ENCODE results near the gene PDE11A. TPM values are rescaled to one million over a fixed set of nuclear protein-coding genes. Genes with fewer than 3 reads are reported as not detected.

The PDE11A gene
- total RNA-seq, 4 donors from 2014 or later: under 0.01 to 0.58 (median under 0.01) TPM; not detected in 1

GRCh38 chr2:177584030-177584692 is 488.4 kb downstream of the PDE11A start:
- Histone ChIP-seq H3K4me1 (no peaks in the 10 kb centered on the region), H3K27ac (replicated peaks in 1 of 4) (no peak overlapping the region), H3K36me3 (no peaks in the 10 kb centered on the region), H3K4me3 (no peak overlapping the region), H3K9me3 (no peaks in the 10 kb centered on the region), H3K27me3 (no peaks in the 10 kb centered on the region)
- intact Hi-C loops (cut with DNase I): no loop called here
- WGBS: 84% methylated on average over 6 of the region's 6 CpGs
- no peak for DNase-seq (ENCODE audit: extremely low spot score)
- no peak for TF ChIP-seq CTCF (IDR thresholded peaks at IDR 0.05)

GRCh38 chr2:177582000-177582399 is 490.6 kb downstream of the PDE11A start:
- H3K9me3 ChIP-seq: no peaks in the 10 kb centered on the region
- no peak overlapping the region for H3K27ac ChIP-seq (replicated peaks in 1 of 4)
- H3K4me1 ChIP-seq: no peaks in the 10 kb centered on the region
- no peaks in the 10 kb centered on the region for H3K36me3 ChIP-seq
- intact Hi-C loops (cut with DNase I): no loop called here
- TF ChIP-seq POLR2A (IDR thresholded peaks at IDR 0.05; ENCODE audit: low read depth) (no peak), CTCF (IDR thresholded peaks at IDR 0.05) (no peak), EP300 (IDR thresholded peaks at IDR 0.05) (no peak), POLR2AphosphoS5 (IDR thresholded peaks at IDR 0.05) (no peak)
- H3K4me3 ChIP-seq: no peak overlapping the region
- WGBS: 96% methylated on average over 1 of the region's 1 CpG
- no peaks in the 10 kb centered on the region for H3K27me3 ChIP-seq
- no peak for DNase-seq (ENCODE audit: extremely low spot score)

- Histone ChIP-seq H3K4me3 (no peak overlapping the region), H3K27ac (replicated peaks in 1 of 4) (no peak overlapping the region), H3K4me1 (no peaks in the 10 kb centered on the region), H3K9me3 (no peaks in the 10 kb centered on the region), H3K27me3 (no peaks in the 10 kb centered on the region), H3K36me3 (no peaks in the 10 kb centered on the region)
- TF ChIP-seq POLR2AphosphoS5 (IDR thresholded peaks at IDR 0.05) (no peak), POLR2A (IDR thresholded peaks at IDR 0.05; ENCODE audit: low read depth) (no peak), EP300 (IDR thresholded peaks at IDR 0.05) (no peak), CTCF (IDR thresholded peaks at IDR 0.05) (no peak)
- intact Hi-C loops (cut with DNase I): no loop called here
- WGBS: 91% methylated on average over 3 of the region's 3 CpGs
- no peak for DNase-seq (ENCODE audit: extremely low spot score)
Measured at GRCh38 chr2:177579486-177580036, 493.0 kb downstream of the PDE11A start.

- no peak for TF ChIP-seq CTCF (IDR thresholded peaks at IDR 0.05)
- no peak for TF ChIP-seq EP300 (IDR thresholded peaks at IDR 0.05)
- TF ChIP-seq POLR2A (IDR thresholded peaks at IDR 0.05; ENCODE audit: low read depth): no peak
- TF ChIP-seq POLR2AphosphoS5 (IDR thresholded peaks at IDR 0.05): no peak
Measured at GRCh38 chr2:177578454-177578853, 494.1 kb downstream of the PDE11A start.

GRCh38 chr2:177577075-177577474 is 495.5 kb downstream of the PDE11A start:
- H3K4me1 ChIP-seq: no peaks in the 10 kb centered on the region
- no peaks in the 10 kb centered on the region for H3K9me3 ChIP-seq
- intact Hi-C loops (cut with DNase I): no loop called here
- H3K27me3 ChIP-seq: no peaks in the 10 kb centered on the region
- H3K4me3 ChIP-seq: no peak overlapping the region
- no peak for TF ChIP-seq EP300 (IDR thresholded peaks at IDR 0.05)
- TF ChIP-seq CTCF (IDR thresholded peaks at IDR 0.05): no peak
- no peak for TF ChIP-seq POLR2AphosphoS5 (IDR thresholded peaks at IDR 0.05)
- TF ChIP-seq POLR2A (IDR thresholded peaks at IDR 0.05; ENCODE audit: low read depth): no peak
- no peak overlapping the region for H3K27ac ChIP-seq (replicated peaks in 1 of 4)
- H3K36me3 ChIP-seq: no peaks in the 10 kb centered on the region
- no peak for DNase-seq (ENCODE audit: extremely low spot score)
- 88% methylated on average over 1 of the region's 1 CpG for WGBS

More at GRCh38 chr2:177578454-177578853, 494.1 kb downstream of the PDE11A start:
- Histone ChIP-seq H3K9me3 (no peaks in the 10 kb centered on the region), H3K36me3 (no peaks in the 10 kb centered on the region), H3K4me3 (no peak overlapping the region), H3K4me1 (no peaks in the 10 kb centered on the region), H3K27me3 (no peaks in the 10 kb centered on the region), H3K27ac (replicated peaks in 1 of 4) (no peak overlapping the region)
- WGBS: 90% methylated on average over 3 of the region's 3 CpGs
- no peak for DNase-seq (ENCODE audit: extremely low spot score)
- intact Hi-C loops (cut with DNase I): no loop called here
